GM19463 (cell line): ENCODE measurements around the gene PLXNC1.
A peak's percentile ranks its signal among the peaks of the same experiment; 100 is the strongest.

Experiments
- ATAC-seq: cut with Tn5 transposase; IDR thresholded peaks from one replicate; pipeline ENCODE4 v1.9.1; 2021; ENCODE audit warnings: mild to moderate bottlenecking, moderate library complexity; ENCODE audit not compliant: unreplicated experiment

The PLXNC1 gene

DNA sequence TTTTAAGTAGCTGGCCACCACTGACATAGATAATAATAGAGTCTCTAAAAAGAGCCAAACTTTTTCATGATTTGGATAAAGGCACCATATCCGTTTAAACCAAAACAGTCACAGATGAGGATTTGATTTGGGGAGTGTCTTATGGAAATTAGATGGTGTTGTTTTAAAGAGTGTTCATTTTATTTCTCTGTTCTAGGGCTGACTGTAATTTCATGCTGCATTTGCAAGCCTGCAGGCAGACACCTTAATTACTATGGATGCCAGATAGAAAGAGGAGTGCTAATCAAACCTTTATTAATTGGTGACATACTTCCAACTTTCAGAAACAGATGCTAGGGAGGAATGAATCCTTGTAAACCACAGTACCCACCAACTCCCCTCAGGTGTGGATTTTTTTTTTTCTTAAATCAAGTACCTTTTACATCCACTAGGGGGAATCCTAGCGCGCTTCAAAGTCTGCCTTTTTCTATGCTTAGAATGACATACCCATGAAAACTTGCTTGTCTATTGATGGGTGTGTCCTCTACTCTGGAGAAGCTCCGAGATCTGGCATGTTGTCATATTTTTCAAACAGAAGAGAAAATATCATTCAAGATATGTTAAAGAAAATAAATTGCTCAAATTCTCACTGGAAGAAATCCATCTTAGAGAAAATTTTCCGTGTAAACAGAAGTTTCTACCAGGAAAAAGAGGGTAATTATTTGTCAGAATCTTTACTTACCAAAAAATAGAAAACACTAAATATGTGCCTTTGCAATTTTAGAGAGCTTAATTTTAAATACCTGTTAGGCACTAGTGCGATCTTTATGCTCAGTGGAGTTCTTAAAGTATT lies 14.2 kb upstream of the PLXNC1 start:
- ATAC-seq, result no peak

DNA sequence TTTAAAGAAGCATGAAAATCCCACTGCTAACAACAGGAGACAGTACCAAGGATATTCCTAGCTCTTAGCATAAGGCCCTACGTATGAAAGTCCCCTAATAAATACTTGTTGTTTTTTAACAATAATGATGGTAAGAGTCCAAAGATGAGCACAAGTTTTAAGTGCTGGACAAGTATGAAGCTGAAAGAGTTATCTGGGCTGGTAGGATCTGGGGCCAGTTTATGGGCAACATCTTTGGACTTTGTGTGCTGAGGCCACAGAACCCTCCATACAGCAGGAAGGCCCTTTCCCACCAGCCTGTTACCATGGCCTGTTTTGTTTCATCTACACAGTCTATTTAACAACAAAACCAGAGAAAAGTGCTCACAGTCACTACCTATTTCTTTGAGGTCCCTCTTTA lies 12.5 kb upstream of the PLXNC1 start:
- ATAC-seq, result no peak

DNA sequence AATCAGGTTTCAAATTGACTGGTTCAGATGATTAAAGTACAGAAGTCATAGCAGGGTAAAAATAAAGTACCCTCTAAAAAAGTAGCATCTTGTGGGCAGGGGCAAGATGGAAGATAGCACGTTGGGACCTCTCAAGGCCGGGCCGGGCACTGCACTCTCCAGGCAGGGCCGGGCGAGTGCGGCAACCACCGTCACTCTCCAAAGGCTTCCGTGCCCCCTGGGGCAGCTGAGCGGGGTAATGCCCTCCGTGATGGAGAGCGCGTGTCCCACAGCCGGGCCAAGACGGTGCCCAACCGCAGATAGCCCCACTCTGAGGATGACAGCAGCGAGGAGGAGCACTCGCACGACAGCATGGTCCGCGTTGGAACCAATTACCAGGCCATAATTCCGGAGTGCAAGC lies 8.6 kb upstream of the PLXNC1 start:
- no peak for ATAC-seq

DNA sequence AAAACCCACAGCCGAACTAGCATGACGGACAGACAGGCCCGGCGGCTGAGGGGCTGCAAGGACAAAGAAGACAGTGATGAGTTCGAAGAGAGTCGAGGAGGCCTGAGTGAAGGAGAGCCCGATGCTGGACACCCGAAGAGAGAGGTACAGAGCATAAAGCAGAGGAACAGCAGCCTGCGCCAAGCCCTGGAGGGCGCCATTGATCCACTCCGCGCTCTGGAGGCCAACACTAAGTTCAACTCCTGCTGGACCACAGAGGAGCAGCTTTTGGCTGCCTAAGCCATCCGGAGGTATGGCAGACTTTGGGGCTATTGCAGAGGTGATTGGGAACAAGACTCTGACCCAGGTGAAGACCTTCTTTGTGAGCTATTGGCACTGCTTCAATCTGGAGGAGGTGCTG lies 7.8 kb upstream of the PLXNC1 start:
- ATAC-seq, result no peak

DNA sequence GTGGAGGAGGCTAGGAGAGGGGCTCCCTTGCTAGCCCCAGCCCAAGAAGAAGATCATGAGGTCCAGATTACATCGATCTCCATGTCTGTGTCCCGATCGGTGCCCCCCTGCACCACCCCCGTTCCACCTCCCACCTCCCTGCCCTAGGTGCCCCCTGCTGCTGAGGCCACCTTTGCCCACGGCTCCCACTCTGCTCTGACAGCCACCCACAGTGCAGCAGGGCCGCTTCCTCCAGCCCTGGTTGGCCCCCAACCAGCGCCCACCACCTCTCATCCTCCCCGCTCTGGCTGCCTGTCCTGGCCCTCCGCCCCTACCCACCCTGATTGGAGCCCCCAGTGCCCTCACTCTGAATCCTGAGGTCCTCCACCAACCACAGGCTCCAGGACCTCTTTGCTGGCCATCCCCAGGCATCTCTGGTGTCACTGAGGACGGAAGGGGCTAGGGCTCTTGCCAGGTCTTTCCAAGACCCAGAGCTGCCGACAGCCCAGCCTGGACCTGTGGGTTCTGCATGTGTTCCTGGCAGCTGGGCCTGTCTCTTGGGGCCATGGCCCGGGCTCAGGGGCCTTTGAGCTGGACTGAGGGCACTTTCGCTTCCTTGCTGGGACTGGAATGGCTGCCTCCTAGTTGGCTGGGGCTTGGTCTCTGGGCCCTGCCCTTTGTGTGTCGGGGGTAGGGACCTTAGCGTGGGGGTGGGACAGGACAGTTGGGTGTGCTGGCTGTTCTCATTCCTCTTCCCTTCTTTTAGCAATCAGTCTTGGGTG lies 7.2 kb upstream of the PLXNC1 start:
- ATAC-seq, result no peak

DNA sequence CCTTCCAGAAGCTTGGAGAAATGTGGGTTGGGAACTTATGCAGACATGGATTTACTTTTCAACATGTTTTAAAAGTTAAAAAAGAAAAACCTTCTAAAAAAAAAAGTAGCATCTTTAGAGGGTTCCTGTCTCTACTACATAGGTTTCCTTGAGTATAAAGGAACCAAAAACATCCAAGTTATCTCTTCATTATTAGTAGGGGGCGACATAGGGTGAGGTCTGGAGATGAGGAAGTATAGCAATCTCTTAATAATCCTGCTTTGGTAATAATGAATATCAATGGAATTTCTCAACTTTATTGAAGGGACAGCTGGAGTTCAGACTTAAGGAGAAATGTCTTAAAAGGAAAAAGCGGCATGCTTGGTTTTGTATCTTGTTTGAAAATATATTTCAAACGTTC lies 6.5 kb upstream of the PLXNC1 start:
- no peak for ATAC-seq

DNA sequence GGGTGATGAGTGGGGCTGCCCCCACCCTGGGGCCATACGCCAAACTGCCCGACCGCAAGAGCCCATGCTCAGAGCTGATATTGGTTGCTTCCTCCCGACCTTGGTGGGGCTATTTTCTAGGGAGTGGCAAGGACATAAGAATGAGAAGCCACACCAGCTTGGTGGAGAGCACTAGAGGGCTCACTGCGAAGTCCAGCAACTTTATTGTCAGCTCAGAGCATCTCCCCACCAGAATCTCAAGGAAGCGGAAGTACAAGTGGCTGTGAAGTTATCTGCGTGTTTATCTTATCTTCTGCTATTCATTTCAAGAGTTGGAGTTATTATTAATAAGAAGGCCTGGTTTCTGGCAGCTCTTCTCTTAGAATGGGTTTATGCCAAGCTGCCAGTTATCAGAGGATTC lies 4.9 kb upstream of the PLXNC1 start:
- no peak for ATAC-seq

DNA sequence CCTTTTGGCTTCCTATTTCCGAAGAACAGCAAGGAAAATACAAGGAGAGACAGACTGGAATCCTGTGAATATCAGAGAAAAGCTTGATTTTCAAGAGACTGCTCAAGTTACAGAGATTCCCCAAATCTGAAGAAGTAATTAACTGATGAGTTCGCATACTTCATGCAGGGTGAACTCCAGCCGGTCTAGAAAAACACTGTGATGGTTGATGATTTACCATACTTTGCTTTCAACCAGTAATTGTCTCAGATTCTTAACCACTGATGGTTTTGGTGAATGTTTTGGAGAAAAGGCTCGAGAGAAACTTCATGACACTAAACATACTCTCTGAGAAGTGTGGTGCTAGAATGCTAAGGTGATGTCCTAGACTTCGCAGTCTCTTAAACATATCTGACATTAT lies 4.4 kb upstream of the PLXNC1 start:
- ATAC-seq, result peak; percentile 22

DNA sequence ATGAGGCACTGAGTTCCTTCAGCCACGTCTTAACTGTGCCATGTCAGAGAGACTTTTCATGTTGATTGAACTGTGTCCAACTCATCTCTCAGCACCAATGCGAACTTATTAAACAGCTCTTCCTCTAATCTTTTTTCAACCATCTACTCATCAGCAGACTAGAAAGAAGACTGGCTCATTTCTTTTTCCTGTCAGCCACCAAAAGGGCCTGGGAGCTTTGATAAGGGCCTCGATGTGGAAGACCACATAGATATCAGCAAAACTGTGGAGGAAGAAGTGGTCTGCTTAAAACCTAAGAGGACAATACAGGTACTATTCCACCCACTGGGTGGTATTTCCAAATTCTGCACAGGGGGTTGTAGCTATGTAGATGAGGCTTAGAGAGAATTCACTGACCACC lies 3.6 kb upstream of the PLXNC1 start:
- ATAC-seq, result no peak

DNA sequence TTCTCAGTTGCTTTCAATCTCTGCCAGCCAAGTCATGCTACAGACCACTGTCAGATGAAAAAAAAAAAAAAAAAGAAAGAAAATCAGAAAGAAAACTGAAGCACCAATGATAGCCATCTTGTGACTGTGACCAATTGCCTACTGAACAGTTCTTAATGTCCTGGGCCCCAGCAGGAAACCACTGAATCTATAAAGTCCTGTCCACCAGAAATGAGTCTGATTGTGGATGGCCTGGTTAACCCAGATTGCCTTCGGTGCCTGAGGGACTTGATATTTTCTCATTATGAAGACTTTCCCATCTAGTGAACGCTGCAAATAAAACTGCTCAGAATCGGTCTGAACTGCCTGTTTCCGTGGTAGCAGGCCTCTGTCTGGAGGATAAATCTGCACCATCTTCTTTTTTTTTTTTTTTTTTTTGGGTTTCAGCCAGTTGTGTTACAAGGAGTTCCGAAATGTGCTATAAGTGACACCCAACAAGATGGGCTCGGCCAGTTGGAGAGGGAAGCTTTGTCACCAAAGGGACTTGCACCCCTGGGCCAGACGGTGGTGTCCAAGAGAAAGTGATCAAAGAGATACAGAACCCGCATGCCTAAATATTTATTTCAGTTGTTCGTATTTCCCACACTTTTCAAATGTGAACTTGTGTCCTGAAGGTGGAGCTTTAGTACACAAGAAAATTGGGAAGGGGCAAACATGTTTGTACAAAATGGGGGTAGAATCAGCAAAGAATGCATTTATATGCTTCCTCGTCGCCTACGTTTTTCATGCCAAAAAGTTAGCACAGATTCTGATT lies 3.0 kb upstream of the PLXNC1 start:
- ATAC-seq, result no peak

DNA sequence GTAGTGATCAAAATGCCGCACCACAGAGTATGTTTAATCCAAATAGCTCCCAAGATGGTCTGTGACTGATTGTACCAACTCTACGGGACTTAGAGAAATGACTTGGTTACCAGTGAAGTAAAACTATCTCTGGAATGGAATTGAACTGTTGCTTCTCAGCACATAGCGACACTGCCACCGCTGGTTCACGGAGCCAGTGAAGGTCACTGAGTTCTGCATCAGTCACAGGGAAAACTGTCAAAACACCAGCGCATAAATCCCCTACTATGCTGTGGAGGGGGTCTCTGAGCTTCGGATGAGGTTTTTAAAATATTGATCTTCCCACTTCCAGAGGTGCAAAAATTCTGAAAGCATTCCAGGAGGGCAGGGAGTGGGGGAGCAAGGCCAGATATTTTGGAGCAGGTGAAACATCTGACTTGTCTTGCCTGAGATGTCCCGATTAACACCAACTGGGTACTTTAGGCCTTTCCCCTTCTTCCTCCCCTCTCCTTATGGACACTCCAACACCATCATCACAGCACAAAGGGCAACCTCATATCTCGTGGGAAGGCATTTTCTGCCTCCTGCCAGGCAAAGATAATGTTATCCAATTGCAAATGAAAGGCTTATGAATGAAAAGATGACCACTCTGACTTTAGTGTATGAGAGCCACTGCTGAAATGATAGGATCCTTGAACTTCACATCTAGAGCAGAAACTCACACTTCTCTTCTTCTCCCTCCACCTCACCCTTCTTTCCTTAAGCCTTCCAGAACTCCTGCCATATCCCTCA lies 2.0 kb upstream of the PLXNC1 start:
- ATAC-seq, result no peak

DNA sequence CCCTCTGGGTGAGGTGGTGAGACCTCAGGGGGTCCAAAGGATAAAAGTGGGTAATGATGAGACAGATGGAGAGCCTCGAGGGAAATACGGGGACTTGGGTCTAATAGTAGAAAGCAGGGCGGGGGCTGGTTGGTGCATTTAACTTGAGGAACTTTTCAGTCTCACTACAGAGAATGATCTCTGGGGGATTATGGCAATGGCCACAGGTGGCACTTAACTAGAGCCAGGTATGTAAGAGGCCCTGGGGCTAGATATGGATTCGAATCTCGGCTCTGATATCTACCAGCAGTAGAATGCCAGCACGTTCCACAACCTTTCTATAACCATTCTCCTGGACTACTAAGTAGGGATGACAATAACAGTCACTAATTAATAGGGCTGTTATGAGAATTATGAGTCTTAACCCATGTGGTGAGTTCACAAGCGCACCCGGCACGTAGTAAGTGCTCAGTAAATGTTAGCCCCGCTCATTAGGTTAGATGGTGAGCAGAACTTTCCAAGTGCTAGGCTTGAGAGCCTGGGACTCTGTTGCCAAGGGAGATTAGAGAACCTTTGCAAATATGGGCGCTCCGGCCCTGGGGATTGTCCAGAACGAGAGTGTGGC lies 888 bp upstream of the PLXNC1 start:
- no peak for ATAC-seq

DNA sequence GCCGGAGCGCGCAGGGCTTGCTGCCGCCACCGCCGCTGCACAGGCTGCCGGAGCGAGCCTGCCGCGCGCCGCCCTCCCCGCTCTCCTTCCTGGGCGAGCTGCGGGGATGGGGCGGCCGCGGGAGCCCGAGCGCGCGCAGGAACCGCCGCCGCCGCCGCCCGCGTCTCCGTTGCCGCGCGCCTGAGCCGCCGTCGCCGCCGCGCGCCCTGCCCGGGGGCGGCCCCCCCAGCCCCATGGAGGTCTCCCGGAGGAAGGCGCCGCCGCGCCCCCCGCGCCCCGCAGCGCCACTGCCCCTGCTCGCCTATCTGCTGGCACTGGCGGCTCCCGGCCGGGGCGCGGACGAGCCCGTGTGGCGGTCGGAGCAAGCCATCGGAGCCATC lies 352 bp downstream of the PLXNC1 start:
- ATAC-seq, result peak; percentile 7

DNA sequence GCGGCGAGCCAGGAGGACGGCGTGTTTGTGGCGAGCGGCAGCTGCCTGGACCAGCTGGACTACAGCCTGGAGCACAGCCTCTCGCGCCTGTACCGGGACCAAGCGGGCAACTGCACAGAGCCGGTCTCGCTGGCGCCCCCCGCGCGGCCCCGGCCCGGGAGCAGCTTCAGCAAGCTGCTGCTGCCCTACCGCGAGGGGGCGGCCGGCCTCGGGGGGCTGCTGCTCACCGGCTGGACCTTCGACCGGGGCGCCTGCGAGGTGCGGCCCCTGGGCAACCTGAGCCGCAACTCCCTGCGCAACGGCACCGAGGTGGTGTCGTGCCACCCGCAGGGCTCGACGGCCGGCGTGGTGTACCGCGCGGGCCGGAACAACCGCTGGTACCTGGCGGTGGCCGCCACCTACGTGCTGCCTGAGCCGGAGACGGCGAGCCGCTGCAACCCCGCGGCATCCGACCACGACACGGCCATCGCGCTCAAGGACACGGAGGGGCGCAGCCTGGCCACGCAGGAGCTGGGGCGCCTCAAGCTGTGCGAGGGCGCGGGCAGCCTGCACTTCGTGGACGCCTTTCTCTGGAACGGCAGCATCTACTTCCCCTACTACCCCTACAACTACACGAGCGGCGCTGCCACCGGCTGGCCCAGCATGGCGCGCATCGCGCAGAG lies 873 bp downstream of the PLXNC1 start:
- ATAC-seq, result peak; percentile 27

DNA sequence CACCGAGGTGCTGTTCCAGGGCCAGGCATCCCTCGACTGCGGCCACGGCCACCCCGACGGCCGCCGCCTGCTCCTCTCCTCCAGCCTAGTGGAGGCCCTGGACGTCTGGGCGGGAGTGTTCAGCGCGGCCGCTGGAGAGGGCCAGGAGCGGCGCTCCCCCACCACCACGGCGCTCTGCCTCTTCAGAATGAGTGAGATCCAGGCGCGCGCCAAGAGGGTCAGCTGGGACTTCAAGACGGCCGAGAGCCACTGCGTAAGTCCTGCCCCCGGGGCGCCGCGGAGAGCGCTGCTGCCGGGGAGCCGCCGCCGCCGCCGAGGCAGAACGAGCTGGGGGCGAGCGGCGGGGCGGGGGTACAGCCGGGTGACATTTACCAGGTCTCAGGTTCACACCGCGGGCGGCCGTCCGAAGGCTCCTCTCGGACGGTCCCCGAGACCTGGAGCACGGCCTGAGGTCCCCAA lies 1.4 kb downstream of the PLXNC1 start:
- peak; percentile 2 for ATAC-seq

DNA sequence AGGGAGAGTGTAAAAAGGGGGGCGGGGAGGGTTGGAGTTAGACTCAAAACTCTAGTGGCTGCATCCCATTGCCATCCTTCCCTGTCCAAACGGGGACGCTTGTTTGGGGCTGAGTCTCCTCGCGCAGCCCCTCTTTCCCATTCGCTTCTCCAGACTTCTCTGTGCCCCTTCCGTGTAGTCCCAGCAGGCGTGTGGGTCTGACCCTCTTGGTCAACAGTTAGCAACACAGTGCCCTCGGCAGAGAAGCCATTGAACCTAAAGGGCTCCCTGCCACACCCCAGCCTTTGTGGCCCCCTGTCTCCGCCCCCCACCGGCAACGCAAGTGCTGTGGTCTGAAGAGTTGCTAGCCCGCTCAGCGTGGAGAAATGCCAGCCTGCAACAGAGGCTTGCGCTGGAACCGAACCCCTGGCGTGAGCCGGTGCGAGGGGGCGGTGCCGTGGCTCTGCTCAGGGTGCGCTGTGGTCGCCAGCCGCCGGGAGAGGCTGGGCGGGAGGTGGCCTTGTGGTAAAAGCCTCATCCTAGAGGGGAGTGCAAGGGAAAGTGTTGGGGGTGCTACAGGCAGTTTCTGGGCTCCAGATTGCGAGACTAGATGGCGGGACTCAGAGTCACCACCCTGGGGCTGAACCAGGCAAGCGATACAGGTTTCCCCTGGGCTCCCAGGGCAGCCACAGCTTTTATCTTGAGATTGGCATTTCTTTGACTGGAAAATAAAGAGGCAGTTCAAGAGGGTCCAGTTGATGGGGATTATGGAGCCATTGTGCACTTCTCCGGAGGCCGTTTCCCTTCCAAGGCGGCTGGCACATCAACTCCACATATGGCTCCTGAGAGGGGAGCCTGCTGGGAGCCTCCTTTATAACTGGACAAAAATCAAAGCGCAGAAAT lies 2.1 kb downstream of the PLXNC1 start:
- ATAC-seq, result no peak

DNA sequence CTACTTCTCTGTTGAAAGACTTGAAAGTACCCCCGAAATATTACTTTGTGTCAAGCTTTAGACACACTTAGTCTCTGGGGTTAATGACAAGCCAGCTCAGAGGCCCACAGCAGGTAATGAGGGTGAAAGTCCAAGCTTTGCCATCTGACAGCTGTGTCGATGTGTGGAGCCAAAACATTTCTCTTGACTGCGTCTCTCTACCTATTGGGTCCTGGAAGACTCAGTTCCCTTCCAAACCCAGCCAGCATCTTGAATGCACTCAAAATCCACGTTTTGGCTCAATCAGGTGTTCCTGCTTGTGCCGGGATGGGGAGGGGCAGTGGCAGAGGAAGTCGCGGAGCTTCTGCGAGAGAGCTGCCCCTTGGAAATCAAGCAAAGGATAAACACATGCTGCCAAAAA lies 3.2 kb downstream of the PLXNC1 start:
- ATAC-seq, result no peak

DNA sequence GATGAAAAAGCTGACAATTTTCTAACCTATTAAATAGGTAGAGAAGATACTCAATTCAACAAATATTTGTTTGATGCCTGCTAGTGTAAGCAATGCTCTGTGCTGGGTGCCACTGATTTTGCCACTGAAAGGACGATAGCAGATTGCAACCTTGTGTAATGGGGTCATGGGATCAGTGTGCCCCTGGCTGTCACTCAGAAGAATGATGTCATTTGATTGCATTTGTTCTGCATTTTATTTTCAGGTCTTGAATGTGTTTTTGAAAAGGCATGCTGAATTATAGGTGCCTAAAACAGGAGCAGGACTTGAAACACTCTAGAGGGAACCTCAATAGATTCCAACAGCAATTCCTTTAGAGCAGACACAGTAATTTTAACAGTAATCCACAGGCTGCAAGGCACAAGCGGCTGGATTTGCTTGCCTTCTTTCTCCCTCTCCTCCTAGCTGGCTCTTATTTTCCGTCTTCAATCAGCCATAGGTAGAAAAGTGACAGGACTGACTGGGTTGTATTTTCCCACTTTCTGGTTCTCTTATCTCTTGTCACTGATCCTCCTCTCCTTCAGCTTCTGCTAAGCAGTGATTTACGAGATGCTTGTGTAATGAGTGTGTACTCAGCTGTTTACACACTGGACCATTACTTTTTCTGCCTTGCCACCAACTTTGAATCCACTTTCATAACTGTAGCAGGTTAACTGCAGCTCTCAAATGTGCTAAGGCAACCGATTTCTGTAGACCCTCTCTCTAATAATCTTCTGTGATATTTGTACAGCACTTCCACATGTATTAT lies 4.1 kb downstream of the PLXNC1 start:
- no peak for ATAC-seq
